GM20000 (cell line): ENCODE measurements around the gene GSTP1.
"Not testable (repeated sequence)": the region's sequence is repeated elsewhere in the genome, so short reads cannot be mapped to it uniquely, and the experiment has no call there.

Experiments used
- DNase-seq: peaks from one replicate; pipeline ENCODE4 v3.0.0; 2012; ENCODE audit warnings: low spot score
- CTCF ChIP-seq: IDR thresholded peaks from 2 replicates; pipeline ENCODE4 v1.5.1; 2012; ENCODE audit warnings: mild to moderate bottlenecking, control low read depth; ENCODE audit errors: extremely low read depth, missing control alignments

Gene GSTP1

GRCh38 chr11:67593565-67593905, 9.9 kb downstream of the GSTP1 start:
- TF ChIP-seq CTCF, result no peak
- DNase-seq, result no peak

GRCh38 chr11:67594480-67594879, 10.9 kb downstream of the GSTP1 start:
- no peak for TF ChIP-seq CTCF
- DNase-seq, result no peak

GRCh38 chr11:67596753-67597300, 13.2 kb downstream of the GSTP1 start:
- DNase-seq, result no peak
- TF ChIP-seq CTCF, result no peak

- DNase-seq, result not testable (repeated sequence)
Measured at GRCh38 chr11:67597458-67597857, 13.8 kb downstream of the GSTP1 start.

DNA sequence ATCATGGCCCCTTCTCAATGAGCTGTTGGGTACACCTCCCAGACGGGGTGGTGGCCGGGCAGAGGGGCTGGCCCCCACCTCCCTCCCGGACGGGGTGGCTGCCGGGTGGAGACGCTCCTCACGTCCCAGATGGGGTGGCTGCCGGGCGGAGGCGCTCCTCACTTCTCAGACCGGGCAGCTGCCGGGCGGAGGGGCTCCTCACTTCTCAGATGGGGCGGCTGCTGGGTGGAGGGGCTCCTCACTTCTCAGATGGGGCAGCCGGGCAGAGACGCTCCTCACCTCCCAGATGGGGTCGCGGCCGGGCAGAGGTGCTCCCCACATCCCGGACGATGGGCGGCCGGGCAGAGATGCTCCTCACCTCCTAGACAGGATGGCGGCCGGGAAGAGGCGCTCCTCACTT, 14.4 kb downstream of the GSTP1 start:
- DNase-seq, result not testable (repeated sequence)

DNA sequence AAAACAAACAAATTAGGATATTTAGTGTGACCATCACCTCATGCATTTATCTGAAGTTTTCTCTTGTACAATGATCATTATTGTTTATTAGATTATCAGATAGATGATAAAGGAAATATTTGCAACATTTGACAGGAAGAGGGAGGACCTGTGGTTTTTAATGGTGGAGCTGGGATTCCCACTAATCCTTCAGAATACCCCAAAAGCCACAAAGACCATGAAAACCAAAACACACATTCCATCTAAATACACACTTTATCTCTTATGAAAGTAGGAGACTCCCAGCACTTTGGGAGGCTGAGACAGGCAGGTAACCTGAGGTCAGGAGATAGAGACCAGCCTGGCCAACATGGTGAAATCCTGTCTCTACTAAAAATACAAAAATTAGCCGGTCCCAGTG, 15.5 kb downstream of the GSTP1 start:
- no peak for TF ChIP-seq CTCF
- no peak for DNase-seq

- peak; percentile 78 for DNase-seq
- TF ChIP-seq CTCF, result no peak
Measured at GRCh38 chr11:67600324-67601029, 16.9 kb downstream of the GSTP1 start.

DNA sequence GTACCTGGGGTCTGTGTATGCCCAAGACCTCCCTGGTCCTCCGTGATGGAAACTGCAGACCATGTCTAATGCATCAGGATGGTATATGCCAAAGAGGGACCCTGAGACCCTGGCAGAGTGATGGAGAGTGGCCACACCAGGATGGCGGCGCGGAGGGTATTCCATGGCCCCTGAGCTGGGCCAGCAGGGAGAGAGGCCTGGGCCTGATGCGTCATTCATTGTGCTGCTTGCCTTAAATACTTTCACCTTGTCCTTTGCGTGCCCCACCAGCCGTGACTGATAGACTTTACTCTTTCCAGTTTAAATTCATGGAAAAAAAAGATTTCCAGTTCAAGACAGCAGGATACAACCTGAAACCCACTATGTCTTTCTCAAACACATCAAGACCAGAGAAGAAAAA, 17.5 kb downstream of the GSTP1 start:
- no peak for TF ChIP-seq CTCF
- no peak for DNase-seq

GRCh38 chr11:67604119-67604518, 20.5 kb downstream of the GSTP1 start:
- DNase-seq, result not testable (repeated sequence)
